Testis (tissue), 3 donors: Measurements from ENCODE around the gene CUX1. TPM values are rescaled to one million over a fixed set of nuclear protein-coding genes. Genes with fewer than 3 reads are reported as not detected.

ENCODE experiments used
- DNase-seq: peaks from one replicate; pipeline ENCODE4 v3.0.0-alpha.2; 2019
- H3K27ac ChIP-seq, 2 donors: fragments of 200-600 bp; sonication (generic); one replicate each; pipeline ENCODE4 v1.5.1; 2019
- H3K27me3 ChIP-seq: fragments of 200-600 bp; sonication (generic); one replicate; pipeline ENCODE4 v1.5.1; 2019
- H3K36me3 ChIP-seq: fragments of 200-600 bp; sonication (generic); one replicate; pipeline ENCODE4 v1.5.1; 2017; ENCODE audit warnings: low read depth; ENCODE audit errors: missing control alignments
- H3K4me1 ChIP-seq: fragments of 200-600 bp; sonication (generic); one replicate; pipeline ENCODE4 v1.5.1; 2019
- H3K4me3 ChIP-seq, 2 donors: fragments of 200-600 bp; sonication (generic); one replicate each; pipeline ENCODE4 v1.5.1; 2017 to 2019
- H3K9me3 ChIP-seq: fragments of 200-600 bp; sonication (generic); one replicate; pipeline ENCODE4 v1.5.1; 2017
- CTCF ChIP-seq, 3 experiments: fragments of 450-650 bp in 2 of 3; fragments of 200-600 bp in 1 of 3; sonication (generic) in 1 of 3; IDR thresholded peaks; one replicate each; pipeline ENCODE4 v1.5.1; 2016 to 2019; ENCODE audit warnings: antibody characterized with exemption in 3 of 3, mild to moderate bottlenecking in 2 of 3, moderate library complexity in 1 of 3
- POLR2A ChIP-seq: fragments of 450-650 bp; IDR thresholded peaks from one replicate; pipeline ENCODE4 v1.6.1; 2017; ENCODE audit warnings: antibody characterized with exemption, mild to moderate bottlenecking, moderate library complexity
- WGBS, 2 donors: methylation state at CpG; one replicate each; pipeline ENCODE4 v1.1.5; 2018; 5-methylcytosine and 5-hydroxymethylcytosine counted together
- intact Hi-C: fragments of 100-400 bp; cut with DNase I; formaldehyde crosslinking; loops from one replicate; pipeline ENCODE4 v1.15.1; 2023; ENCODE audit warnings: low total_unique reads
- polyA plus RNA-seq: library from polyadenylated mRNA; stranded (reverse); fragments of 350-450 nt; fragmentation: Illumina TruSeq; extraction: RNeasy Lipid Tissue Mini Kit (QIAGEN cat#74804); gene quantifications from one replicate; pipeline ENCODE4 v1.2.3, GENCODE V29; 2014; ENCODE audit warnings: low read depth, low replicate concordance; ENCODE audit not compliant: insufficient read depth
- total RNA-seq, 2 donors: library from RNA; depleted of rRNA; stranded (reverse); fragments of >200 nt; gene quantifications; one replicate each; pipeline ENCODE4 v1.2.3, GENCODE V29; 2016

Gene CUX1
- total and polyA plus RNA-seq, 3 donors from 2014 or later = 30.8 to 46.3 (median 43.1) TPM

DNA sequence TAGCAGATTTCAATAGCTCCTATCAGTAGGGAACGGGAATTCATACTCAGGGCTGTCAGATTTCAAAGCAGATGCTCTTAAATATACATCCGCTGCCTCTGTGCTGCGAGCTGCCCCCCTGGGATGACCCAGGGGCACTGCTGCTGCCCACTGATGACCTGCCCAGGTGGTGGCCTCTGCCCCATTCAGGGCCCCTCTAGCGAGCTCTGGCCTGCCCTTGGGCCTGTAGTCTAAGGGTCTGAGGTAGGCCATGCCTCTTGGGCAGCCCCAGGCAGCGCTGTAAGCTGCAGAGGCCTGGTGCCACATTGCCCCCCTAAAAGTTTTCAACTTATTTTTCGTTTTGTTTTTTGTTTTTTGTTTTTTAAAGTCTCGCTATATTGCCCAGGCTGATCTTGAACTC lies 418.7 kb downstream of the CUX1 start:
- no peaks in the 10 kb centered on the region for H3K36me3 ChIP-seq
- H3K9me3 ChIP-seq = no peaks in the 10 kb centered on the region
- TF ChIP-seq POLR2A = no peak
- H3K27me3 ChIP-seq = no peaks in the 10 kb centered on the region
- H3K4me1 ChIP-seq = no peaks in the 10 kb centered on the region
- H3K27ac ChIP-seq = no peak overlapping the region
- intact Hi-C loops = loop anchor here (5.0 kb wide), 1 partner anchor 549 kb away; no protein-coding TSS in a partner anchor
- no peak overlapping the region for H3K4me3 ChIP-seq
- WGBS, 2 donors = 88 to 94% methylated on average over 6 to 7 of the region's 7 CpGs
- DNase-seq = no peak

DNA sequence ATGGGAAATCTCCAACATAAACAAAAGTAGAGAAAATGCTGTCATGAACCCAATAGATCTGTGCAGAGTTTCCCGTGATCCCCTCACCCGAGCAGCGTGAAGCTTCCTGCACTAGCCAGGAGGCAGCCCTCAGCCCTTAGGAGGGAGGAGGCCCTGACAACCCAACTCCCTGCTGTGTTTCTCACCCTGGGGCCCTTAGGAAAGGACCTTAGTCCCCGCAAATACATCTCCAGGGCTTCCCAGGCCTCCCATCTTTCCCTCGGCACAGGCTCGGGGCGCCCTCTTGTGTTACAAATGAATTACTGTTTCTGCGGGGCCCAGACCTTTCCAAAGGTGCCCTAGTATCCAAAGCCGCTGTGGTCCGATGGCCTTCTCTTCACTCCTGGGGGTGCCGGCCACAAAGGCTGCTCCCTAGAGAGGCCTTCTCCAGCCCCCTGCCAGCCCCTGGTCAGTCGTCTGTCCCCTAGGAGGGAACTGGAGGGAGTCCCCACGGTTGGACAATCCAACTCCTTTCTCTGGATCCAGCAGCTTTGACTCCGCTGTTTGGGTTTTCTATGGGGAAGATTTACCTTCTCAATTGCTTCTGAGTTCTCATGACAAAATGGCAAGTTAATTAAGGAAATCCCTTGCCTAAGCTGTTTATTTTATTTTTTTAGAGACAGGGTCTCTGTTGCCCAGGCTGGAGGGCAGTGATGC lies 419.3 kb downstream of the CUX1 start:
- Histone ChIP-seq H3K4me3 (no peak overlapping the region), H3K36me3 (no peaks in the 10 kb centered on the region), H3K27me3 (no peaks in the 10 kb centered on the region), H3K27ac (no peak overlapping the region), H3K9me3 (no peaks in the 10 kb centered on the region), H3K4me1 (no peaks in the 10 kb centered on the region)
- WGBS, 2 donors = 37 to 43% methylated on average over 14 of the region's 14 CpGs
- intact Hi-C loops = loop anchor here (5.0 kb wide), 1 partner anchor 549 kb away; no protein-coding TSS in a partner anchor
- TF ChIP-seq CTCF (IDR thresholded peaks at IDR 0.05) = peak; percentile 29 to 81 (median 80)
- no peak for TF ChIP-seq POLR2A
- DNase-seq = peak; percentile 78

GRCh38 chr7:102239206-102239820 lies 421.9 kb downstream of the CUX1 start:
- intact Hi-C loops = loop anchor here (5.0 kb wide), 1 partner anchor 552 kb away; no protein-coding TSS in a partner anchor
- Histone ChIP-seq H3K9me3 (no peaks in the 10 kb centered on the region), H3K27me3 (no peaks in the 10 kb centered on the region), H3K36me3 (no peaks in the 10 kb centered on the region), H3K4me1 (no peaks in the 10 kb centered on the region), H3K27ac (no peak overlapping the region), H3K4me3 (no peak overlapping the region)
- WGBS, 2 donors = 55 to 67% methylated on average over 28 to 30 of the region's 35 CpGs
- TF ChIP-seq POLR2A (no peak), CTCF (IDR thresholded peaks at IDR 0.05) (no peak)
- no peak for DNase-seq

DNA sequence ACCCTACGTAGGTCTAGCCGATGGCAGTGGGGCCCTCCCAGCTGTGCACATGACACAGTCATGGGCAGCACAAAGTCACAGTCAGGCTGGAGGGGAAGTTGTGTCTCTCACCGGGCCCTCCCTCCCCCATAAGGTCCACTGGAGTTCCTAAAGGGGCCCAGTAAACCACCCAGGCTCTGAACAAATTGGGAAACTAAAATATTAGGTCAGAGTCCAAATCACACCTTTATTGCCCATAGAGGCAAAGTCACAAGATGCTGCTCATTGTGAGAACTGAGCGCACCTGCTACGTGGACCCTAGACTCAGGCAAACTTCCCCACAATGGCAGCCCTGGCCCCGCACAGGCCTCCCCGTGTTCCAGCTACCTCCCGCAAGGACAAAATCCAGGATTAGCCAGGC lies 424.0 kb downstream of the CUX1 start:
- no peak for TF ChIP-seq POLR2A
- no peak for TF ChIP-seq CTCF (IDR thresholded peaks at IDR 0.05)
- 92 to 95% methylated on average over 8 of the region's 8 CpGs for WGBS, 2 donors
- Histone ChIP-seq H3K4me1 (no peaks in the 10 kb centered on the region), H3K36me3 (no peaks in the 10 kb centered on the region), H3K27ac (no peak overlapping the region), H3K9me3 (no peaks in the 10 kb centered on the region), H3K4me3 (no peak overlapping the region), H3K27me3 (no peaks in the 10 kb centered on the region)
- no peak for DNase-seq
- intact Hi-C loops = no loop called here

DNA sequence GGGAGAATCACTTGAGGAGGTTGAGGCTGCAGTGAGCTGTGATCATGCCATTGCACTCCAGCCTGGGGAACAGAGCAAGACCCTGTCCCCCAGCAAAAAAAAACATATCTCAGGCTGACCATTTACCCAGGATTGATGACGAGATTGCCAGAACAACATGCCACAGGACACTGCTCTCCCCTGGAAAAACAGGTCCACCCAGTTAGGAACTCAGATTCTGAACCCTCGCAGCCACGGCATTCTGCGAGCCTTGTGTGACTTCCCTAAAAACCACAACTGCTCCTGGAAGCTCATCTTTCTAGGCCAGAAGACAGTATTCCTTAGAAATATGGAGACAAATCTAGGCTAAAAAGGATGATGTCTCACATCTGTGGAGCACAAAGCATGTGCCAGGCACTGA lies 427.2 kb downstream of the CUX1 start:
- H3K36me3 ChIP-seq = no peaks in the 10 kb centered on the region
- TF ChIP-seq POLR2A = no peak
- no peak for TF ChIP-seq CTCF (IDR thresholded peaks at IDR 0.05)
- intact Hi-C loops = no loop called here
- no peaks in the 10 kb centered on the region for H3K27me3 ChIP-seq
- H3K4me3 ChIP-seq = no peak overlapping the region
- H3K9me3 ChIP-seq = no peaks in the 10 kb centered on the region
- H3K27ac ChIP-seq = no peak overlapping the region
- no peaks in the 10 kb centered on the region for H3K4me1 ChIP-seq
- 82 to 89% methylated on average over 3 to 4 of the region's 4 CpGs for WGBS, 2 donors
- no peak for DNase-seq
